HepG2 (cell line): ENCODE measurements around the gene SMURF1. TPM values are rescaled to one million over a fixed set of nuclear protein-coding genes. Genes with fewer than 3 reads are reported as not detected.

ENCODE experiments used
- ATAC-seq: fragments of 200-7000 bp; cut with Tn5 transposase; 3 replicates; pipeline ENCODE4 v1.9.1; 2020; ENCODE audit warnings: mild to moderate bottlenecking, moderate library complexity
- BruUV-seq: library from RNA; stranded (reverse); fragments of 400-500 nt; replicated peaks from 2 replicates; lab custom pipeline; 2021; lab: Mats Ljungman, UMichigan
- CTCF ChIA-PET: fragments of 300-600 bp; formaldehyde crosslinking; extraction: SDS; loops from one replicate; lab custom pipeline; 2021; ENCODE audit warnings: low total read pairs, inconsistent platforms, low intra/inter-chr PET ratio; lab: Yijun Ruan, JAX
- POLR2A ChIA-PET: fragments of 350-600 bp; sonication (Branson Sonifier 250); formaldehyde crosslinking; loops from one replicate; lab custom pipeline; 2020; ENCODE audit warnings: antibody characterized with exemption, inconsistent platforms; lab: Yijun Ruan, JAX
- DNase-seq: peaks from one replicate; pipeline ENCODE4 v3.0.0-alpha.2; 2015; ENCODE audit warnings: low spot score
- FAIRE-seq: peaks from 3 replicates; lab custom pipeline; 2011; peaks lifted over from hg19 to GRCh38; lab: Jason Lieb, UNC
- H2AFZ ChIP-seq: one replicate; pipeline ENCODE4 v1.6.1; 2011; ENCODE audit warnings: low read length, inconsistent platforms
- H3K27ac ChIP-seq: fragments of 300-600 bp; 3 replicates; pipeline ENCODE4 v1.8.0; 2011; ENCODE audit warnings: mixed run types, mild to moderate bottlenecking, mixed read lengths, low read length, inconsistent platforms; ENCODE audit not compliant: insufficient read depth; ENCODE audit errors: extremely low read length
- H3K27me3 ChIP-seq, 2 experiments: fragments of 200-600 bp in 1 of 2; 2 replicates in 1 of 2; 3 replicates in 1 of 2; pipeline versions ENCODE4 v1.6.0 to v1.8.0; 2011; ENCODE audit warnings: low read length in 2 of 2, mild to moderate bottlenecking in 2 of 2, moderate library complexity in 2 of 2, inconsistent platforms in 1 of 2; ENCODE audit not compliant: insufficient read depth in 2 of 2, control insufficient read depth in 1 of 2
- H3K36me3 ChIP-seq, 2 experiments: fragments of 200-600 bp in 1 of 2; replicated peaks in 1 of 2; 2 replicates in 1 of 2; 3 replicates in 1 of 2; pipeline versions ENCODE4 v1.5.1 to v1.8.0; 2011; ENCODE audit warnings: low read length in 2 of 2, inconsistent platforms in 1 of 2; ENCODE audit not compliant: insufficient read depth in 2 of 2, control insufficient read depth in 1 of 2
- H3K4me1 ChIP-seq: 2 replicates; pipeline ENCODE4 v1.5.1; 2012; ENCODE audit warnings: low read length, inconsistent platforms; ENCODE audit not compliant: insufficient read depth
- H3K4me2 ChIP-seq: 2 replicates; pipeline ENCODE4 v1.6.0; 2011; ENCODE audit warnings: low read depth, low read length, inconsistent platforms
- H3K4me3 ChIP-seq, 3 experiments: fragments of 200-600 bp in 1 of 3; sonication (generic), shearing (Covaris generic) in 1 of 3; replicated peaks in 1 of 3; 2 replicates each; pipeline ENCODE4 v1.5.1; 2011 to 2016; ENCODE audit warnings: low read length in 3 of 3, inconsistent platforms in 2 of 3, low read depth in 2 of 3, mild to moderate bottlenecking in 2 of 3, control low read depth in 1 of 3, mixed read lengths in 1 of 3; ENCODE audit not compliant: insufficient read depth in 1 of 3
- H3K79me2 ChIP-seq: one replicate; pipeline ENCODE4 v1.6.1; 2011; ENCODE audit warnings: low read length, inconsistent platforms; ENCODE audit not compliant: insufficient read depth
- H3K9ac ChIP-seq: 2 replicates; pipeline ENCODE4 v1.6.0; 2011; ENCODE audit warnings: mild to moderate bottlenecking, low read depth, low read length, inconsistent platforms; ENCODE audit not compliant: insufficient read depth
- H3K9me3 ChIP-seq: 2 replicates; pipeline ENCODE4 v1.5.1; 2012; ENCODE audit warnings: mild to moderate bottlenecking, low read length
- H4K20me1 ChIP-seq: 2 replicates; pipeline ENCODE4 v1.6.0; 2011; ENCODE audit warnings: inconsistent platforms, mild to moderate bottlenecking, low read length, moderate library complexity; ENCODE audit not compliant: insufficient read depth
- EHMT2 ChIP-seq: fragments of 200-600 bp; sonication (generic); IDR thresholded peaks from 2 replicates; pipeline ENCODE4 v1.7.0; 2017; ENCODE audit warnings: antibody characterized with exemption, low read depth, low read length, borderline replicate concordance
- PCBP1 ChIP-seq: fragments of 200-400 bp; formaldehyde crosslinking; IDR thresholded peaks from 2 replicates; pipeline ENCODE4 v1.6.1; 2017; ENCODE audit warnings: mild to moderate bottlenecking, low read depth, low read length, borderline replicate concordance
- REL ChIP-seq: sonication (generic); formaldehyde crosslinking; conservative IDR thresholded peaks from 2 replicates; pipeline ENCODE4 v1.8.0; 2022; ENCODE audit warnings: mild to moderate bottlenecking, missing genetic modification reagents, moderate library complexity
- SAFB2 ChIP-seq: sonication (generic); formaldehyde crosslinking; IDR thresholded peaks from 2 replicates; pipeline ENCODE4 v1.5.1; 2020; ENCODE audit warnings: missing genetic modification reagents, low read depth, mild to moderate bottlenecking, borderline replicate concordance
- SP4 ChIP-seq: sonication (generic); formaldehyde crosslinking; IDR thresholded peaks from 2 replicates; pipeline ENCODE4 v1.8.1; 2023; ENCODE audit warnings: mild to moderate bottlenecking, missing genetic modification reagents
- TCF7 ChIP-seq: sonication (generic); IDR thresholded peaks from 2 replicates; pipeline ENCODE4 v1.6.1; 2016; ENCODE audit warnings: antibody characterized with exemption, low read depth
- TP53 ChIP-seq: sonication (generic); formaldehyde crosslinking; conservative IDR thresholded peaks from 2 replicates; pipeline ENCODE4 v1.4.0; 2020; ENCODE audit warnings: missing genetic modification reagents
- ZEB1 ChIP-seq: IDR thresholded peaks from 2 replicates; pipeline ENCODE4 v1.6.1; 2012; ENCODE audit warnings: mild to moderate bottlenecking, low read depth, inconsistent platforms; ENCODE audit not compliant: insufficient replicate concordance
- ZNF451 ChIP-seq: sonication (generic); formaldehyde crosslinking; IDR thresholded peaks from 2 replicates; pipeline ENCODE4 v1.5.0; 2020; ENCODE audit warnings: mild to moderate bottlenecking, missing genetic modification reagents
- ZNF709 ChIP-seq: sonication (generic); formaldehyde crosslinking; IDR thresholded peaks from 2 replicates; pipeline ENCODE4 v1.5.0; 2020; ENCODE audit warnings: mild to moderate bottlenecking, missing genetic modification reagents
- ZNF83 ChIP-seq: sonication (generic); formaldehyde crosslinking; IDR thresholded peaks from 2 replicates; pipeline ENCODE4 v1.4.0; 2020; ENCODE audit warnings: missing genetic modification reagents, mild to moderate bottlenecking, borderline replicate concordance
- WGBS: methylation state at CpG from one replicate; pipeline ENCODE4 v1.1.6; 2017; ENCODE audit warnings: low lambda C conversion rate; 5-methylcytosine and 5-hydroxymethylcytosine counted together
- in situ Hi-C: cut with HindIII; loops from 2 replicates; pipeline ENCODE4 v1.10.0; 2017; ENCODE audit warnings: low pct_unique_long_range_greater_than_20kb; ENCODE audit not compliant: extremely low pct_ligation_motif_present
- intact Hi-C: fragments of 100-400 bp; cut with micrococcal nuclease; formaldehyde crosslinking; loops from one replicate; pipeline ENCODE4 v1.10.0; 2022; ENCODE audit not compliant: unreplicated experiment
- polyA plus RNA-seq, 8 experiments: library from polyadenylated mRNA; depleted of rRNA in 3 of 8; stranded (reverse) in 7 of 8; unstranded in 1 of 8; fragments of >200 nt; fragmentation: Illumina TruSeq in 4 of 8; extraction: Trizol in 4 of 8; gene quantifications; 2 replicates each; pipeline versions ENCODE4 v1.2.1 to v1.2.3, GENCODE V29; 2011 to 2016; ENCODE audit warnings: low read depth in 4 of 8, missing spikeins in 1 of 8, mixed read lengths in 1 of 8; ENCODE audit not compliant: insufficient read depth in 1 of 8
- total RNA-seq, 5 experiments: library from RNA; depleted of rRNA; stranded (reverse); fragments of >200 nt; fragmentation: Illumina TruSeq; extraction: Trizol; gene quantifications; 2 replicates each; pipeline ENCODE4 v1.2.3, GENCODE V29; 2016; ENCODE audit warnings: low read depth in 1 of 5
- TF ChIP-seq, protein P1 (sequence below): sonication (generic); formaldehyde crosslinking; IDR thresholded peaks from 2 replicates; pipeline ENCODE4 v1.8.0; 2022; ENCODE audit warnings: missing genetic modification reagents, mild to moderate bottlenecking, borderline replicate concordance
- TF ChIP-seq, protein P2 (sequence below): IDR thresholded peaks from 2 replicates; pipeline ENCODE4 v1.6.1; 2018; ENCODE audit warnings: missing genetic modification reagents, mild to moderate bottlenecking, missing compliant biosample characterization
- TF ChIP-seq, protein P3 (sequence below): sonication (generic); formaldehyde crosslinking; conservative IDR thresholded peaks from 2 replicates; pipeline ENCODE4 v1.8.0; 2022; ENCODE audit warnings: mild to moderate bottlenecking, moderate library complexity, missing genetic modification reagents
- TF ChIP-seq, protein P4 (sequence below): sonication (generic); formaldehyde crosslinking; conservative IDR thresholded peaks from 2 replicates; pipeline ENCODE4 v1.4.0; 2020; ENCODE audit warnings: missing genetic modification reagents

SMURF1 gene
- total and polyA plus RNA-seq, 2 of the 13 experiments (the other 11 are each of a cell fraction or from before 2014, with no cell fraction given) = 8.3 to 11.1 TPM

DNA sequence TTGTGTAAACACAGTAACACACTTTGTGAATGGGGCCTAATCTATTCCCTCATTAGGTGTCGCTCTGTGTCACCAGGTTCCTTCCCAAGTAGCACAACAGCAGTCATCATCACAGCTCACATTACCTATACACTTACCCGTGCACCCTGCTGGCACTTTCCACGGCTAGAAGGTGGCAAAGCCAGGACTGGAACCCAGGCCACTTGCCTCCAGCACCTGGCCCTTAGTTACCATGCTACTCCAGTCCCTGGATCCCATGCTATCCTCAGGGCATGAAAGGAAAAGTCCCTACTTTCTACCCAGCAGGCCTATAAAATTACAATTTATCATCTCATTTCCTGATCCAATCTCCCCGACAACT lies 18.4 kb downstream of the SMURF1 start:
- no peak overlapping the region for H3K27ac ChIP-seq
- no peaks in the 10 kb centered on the region for H3K36me3 ChIP-seq
- POLR2A ChIA-PET = no interaction called here
- H3K27me3 ChIP-seq = no peaks in the 10 kb centered on the region
- no peaks in the 10 kb centered on the region for H3K9me3 ChIP-seq
- ATAC-seq = no peak
- 88% methylated on average over 4 of the region's 4 CpGs for WGBS
- TF ChIP-seq ZNF83 = no peak
- TF ChIP-seq, protein P1, sequence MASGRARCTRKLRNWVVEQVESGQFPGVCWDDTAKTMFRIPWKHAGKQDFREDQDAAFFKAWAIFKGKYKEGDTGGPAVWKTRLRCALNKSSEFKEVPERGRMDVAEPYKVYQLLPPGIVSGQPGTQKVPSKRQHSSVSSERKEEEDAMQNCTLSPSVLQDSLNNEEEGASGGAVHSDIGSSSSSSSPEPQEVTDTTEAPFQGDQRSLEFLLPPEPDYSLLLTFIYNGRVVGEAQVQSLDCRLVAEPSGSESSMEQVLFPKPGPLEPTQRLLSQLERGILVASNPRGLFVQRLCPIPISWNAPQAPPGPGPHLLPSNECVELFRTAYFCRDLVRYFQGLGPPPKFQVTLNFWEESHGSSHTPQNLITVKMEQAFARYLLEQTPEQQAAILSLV (CRISPR knock-in tag) = no peak
- TF ChIP-seq, protein P2, sequence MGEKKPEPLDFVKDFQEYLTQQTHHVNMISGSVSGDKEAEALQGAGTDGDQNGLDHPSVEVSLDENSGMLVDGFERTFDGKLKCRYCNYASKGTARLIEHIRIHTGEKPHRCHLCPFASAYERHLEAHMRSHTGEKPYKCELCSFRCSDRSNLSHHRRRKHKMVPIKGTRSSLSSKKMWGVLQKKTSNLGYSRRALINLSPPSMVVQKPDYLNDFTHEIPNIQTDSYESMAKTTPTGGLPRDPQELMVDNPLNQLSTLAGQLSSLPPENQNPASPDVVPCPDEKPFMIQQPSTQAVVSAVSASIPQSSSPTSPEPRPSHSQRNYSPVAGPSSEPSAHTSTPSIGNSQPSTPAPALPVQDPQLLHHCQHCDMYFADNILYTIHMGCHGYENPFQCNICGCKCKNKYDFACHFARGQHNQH (CRISPR knock-in tag) = no peak
- no peak for TF ChIP-seq ZNF709
- no peak for TF ChIP-seq SP4 (CRISPR knock-in tag)
- no peak for TF ChIP-seq PCBP1
- TF ChIP-seq TCF7 = no peak
- no peak for TF ChIP-seq ZNF451 (CRISPR knock-in tag)
- no peak for TF ChIP-seq REL
- no peak for TF ChIP-seq ZEB1
- no peak for TF ChIP-seq SAFB2 (CRISPR knock-in tag)
- TF ChIP-seq, protein P3, sequence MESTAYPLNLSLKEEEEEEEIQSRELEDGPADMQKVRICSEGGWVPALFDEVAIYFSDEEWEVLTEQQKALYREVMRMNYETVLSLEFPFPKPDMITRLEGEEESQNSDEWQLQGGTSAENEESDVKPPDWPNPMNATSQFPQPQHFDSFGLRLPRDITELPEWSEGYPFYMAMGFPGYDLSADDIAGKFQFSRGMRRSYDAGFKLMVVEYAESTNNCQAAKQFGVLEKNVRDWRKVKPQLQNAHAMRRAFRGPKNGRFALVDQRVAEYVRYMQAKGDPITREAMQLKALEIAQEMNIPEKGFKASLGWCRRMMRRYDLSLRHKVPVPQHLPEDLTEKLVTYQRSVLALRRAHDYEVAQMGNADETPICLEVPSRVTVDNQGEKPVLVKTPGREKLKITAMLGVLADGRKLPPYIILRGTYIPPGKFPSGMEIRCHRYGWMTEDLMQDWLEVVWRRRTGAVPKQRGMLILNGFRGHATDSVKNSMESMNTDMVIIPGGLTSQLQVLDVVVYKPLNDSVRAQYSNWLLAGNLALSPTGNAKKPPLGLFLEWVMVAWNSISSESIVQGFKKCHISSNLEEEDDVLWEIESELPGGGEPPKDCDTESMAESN (CRISPR knock-in tag) = no peak
- TF ChIP-seq, protein P4, sequence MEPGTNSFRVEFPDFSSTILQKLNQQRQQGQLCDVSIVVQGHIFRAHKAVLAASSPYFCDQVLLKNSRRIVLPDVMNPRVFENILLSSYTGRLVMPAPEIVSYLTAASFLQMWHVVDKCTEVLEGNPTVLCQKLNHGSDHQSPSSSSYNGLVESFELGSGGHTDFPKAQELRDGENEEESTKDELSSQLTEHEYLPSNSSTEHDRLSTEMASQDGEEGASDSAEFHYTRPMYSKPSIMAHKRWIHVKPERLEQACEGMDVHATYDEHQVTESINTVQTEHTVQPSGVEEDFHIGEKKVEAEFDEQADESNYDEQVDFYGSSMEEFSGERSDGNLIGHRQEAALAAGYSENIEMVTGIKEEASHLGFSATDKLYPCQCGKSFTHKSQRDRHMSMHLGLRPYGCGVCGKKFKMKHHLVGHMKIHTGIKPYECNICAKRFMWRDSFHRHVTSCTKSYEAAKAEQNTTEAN (CRISPR knock-in tag) = no peak
- TF ChIP-seq EHMT2 = no peak
- no peak for TF ChIP-seq TP53 (CRISPR knock-in tag)
- H3K4me1 ChIP-seq = peaks cover 54% of the 10 kb centered on the region
- H4K20me1 ChIP-seq = 0 out of 2 replicates have a peak, but pooled peaks cover 7% of the 10 kb centered on the region
- H3K79me2 ChIP-seq = peaks cover 56% of the 10 kb centered on the region
- CTCF ChIA-PET = no interaction called here
- H3K4me2 ChIP-seq = no peak overlapping the region
- FAIRE-seq = no peak
- H2AFZ ChIP-seq = no peak overlapping the region
- intact Hi-C loops (no loop called here), in situ Hi-C loops (no loop called here)
- DNase-seq = no peak
- BruUV-seq = no TSS peak
- H3K9ac ChIP-seq = no peak overlapping the region
- no peak overlapping the region for H3K4me3 ChIP-seq
